Kidney (tissue), 14 donors: ENCODE results near the gene WWP2. TPM values are rescaled to one million over a fixed set of nuclear protein-coding genes. Genes with fewer than 3 reads are reported as not detected.

Source experiments
- DNase-seq, 5 donors: peaks; one replicate each; pipeline ENCODE4 v3.0.0-alpha.2; 2013 to 2020
- FAIRE-seq: peaks from 2 replicates; lab custom pipeline; 2012; peaks lifted over from hg19 to GRCh38; lab: Jason Lieb, UNC
- H3K27ac ChIP-seq, 2 donors: one replicate each; pipeline ENCODE4 v1.7.0; 2013; ENCODE audit warnings: low read depth in 2 of 2, low read length in 2 of 2, inconsistent platforms in 1 of 2
- H3K27me3 ChIP-seq: one replicate; pipeline ENCODE4 v1.7.1; 2013; ENCODE audit warnings: low read length, inconsistent platforms; ENCODE audit not compliant: control insufficient read depth, insufficient read depth
- H3K36me3 ChIP-seq, 3 donors: one replicate each; pipeline versions ENCODE4 v1.7.0 to v1.7.1; 2013; ENCODE audit warnings: low read length in 3 of 3, control low read depth in 1 of 3, inconsistent platforms in 1 of 3; ENCODE audit not compliant: insufficient read depth in 3 of 3, control insufficient read depth in 2 of 3
- H3K4me1 ChIP-seq, 3 donors: one replicate each; pipeline versions ENCODE4 v1.7.0 to v1.7.1; 2013; ENCODE audit warnings: low read length in 3 of 3, inconsistent platforms in 1 of 3, low read depth in 1 of 3; ENCODE audit not compliant: control insufficient read depth in 2 of 3, insufficient read depth in 2 of 3
- H3K4me3 ChIP-seq, 3 donors: one replicate each; pipeline versions ENCODE4 v1.7.0 to v1.8.1; 2013; ENCODE audit warnings: low read length in 3 of 3, control low read depth in 1 of 3, inconsistent platforms in 1 of 3
- H3K9ac ChIP-seq, 3 donors: one replicate each; pipeline versions ENCODE4 v1.7.0 to v1.7.1; 2013; ENCODE audit warnings: low read length in 3 of 3, control low read depth in 1 of 3, inconsistent platforms in 1 of 3
- H3K9me3 ChIP-seq, 3 donors: one replicate each; pipeline versions ENCODE4 v1.7.0 to v1.7.1; 2013; ENCODE audit warnings: low read length in 3 of 3, control low read depth in 1 of 3, inconsistent platforms in 1 of 3; ENCODE audit not compliant: control insufficient read depth in 2 of 3, insufficient read depth in 1 of 3
- intact Hi-C: fragments of 100-400 bp; cut with DNase I; formaldehyde crosslinking; loops from one replicate; pipeline ENCODE4 v1.11.1; 2022
- polyA plus RNA-seq: library from polyadenylated mRNA; stranded (reverse); fragments of 350-450 nt; fragmentation: Illumina TruSeq; extraction: RNeasy Lipid Tissue Mini Kit (QIAGEN cat#74804); gene quantifications from one replicate; pipeline ENCODE4 v1.2.3, GENCODE V29; 2014; ENCODE audit warnings: low read depth, low replicate concordance; ENCODE audit not compliant: insufficient read depth
- total RNA-seq: library from RNA; stranded (reverse); fragmentation: NEBNext Ultra II Directional; extraction: Animal tissue kit (Norgen Biotek cat#: 25700); gene quantifications from one replicate; pipeline ENCODE4 v1.2.1, GENCODE V29; 2021
- TF ChIP-seq, protein P1 (sequence below): IDR thresholded peaks from 3 replicates; pipeline ENCODE4 v1.5.1; 2012; ENCODE audit warnings: mild to moderate bottlenecking, moderate library complexity, borderline replicate concordance; ENCODE audit not compliant: insufficient read depth; ENCODE audit errors: extremely low read depth
- donor health status: control.
- donor health status: control.
- donor health status: control.
- donor health status: control.
- donor health status: control.
- donor health status: DM: yes; HTN: yes; CAD: no.
- donor health status: Normal renal cell carcinoma (clear cell type).

The WWP2 gene
- total and polyA plus RNA-seq, 2 donors from 2014 or later, result 30.0 to 128 TPM

DNA sequence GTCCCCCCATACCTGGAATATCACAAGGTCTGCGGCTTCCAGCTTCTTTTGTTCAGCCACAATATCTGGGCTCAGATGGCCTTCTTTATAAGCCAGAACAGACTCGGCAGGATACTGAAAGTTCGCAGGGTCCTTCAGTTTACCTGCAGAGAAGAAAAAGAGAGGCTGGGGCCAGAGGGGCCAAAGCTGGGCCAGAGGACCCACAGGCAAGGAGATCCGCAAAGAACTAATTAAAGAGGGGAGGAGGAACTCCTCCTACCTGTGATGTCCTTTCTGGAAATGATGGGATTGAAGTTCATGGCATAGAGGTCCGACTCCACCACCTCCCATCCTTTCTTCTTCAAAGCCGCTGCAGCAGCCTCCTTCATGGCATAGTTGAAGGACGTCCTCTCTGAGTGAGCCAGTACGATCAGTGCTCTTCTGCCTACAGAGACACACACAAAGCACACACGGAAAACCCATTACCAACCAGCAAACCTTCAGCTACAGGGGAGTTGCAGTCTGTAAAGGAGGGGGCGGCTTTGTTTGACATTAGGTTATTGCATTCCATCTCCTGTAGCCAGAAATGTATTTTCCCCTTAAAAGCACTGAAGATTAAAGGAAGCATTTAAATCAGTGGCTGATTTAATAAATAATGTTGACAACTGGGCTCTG is 43.9 kb upstream of the WWP2 start:
- no peak overlapping the region for H3K4me3 ChIP-seq
- DNase-seq (no peak), FAIRE-seq (no peak)
- no peaks in the 10 kb centered on the region for H3K4me1 ChIP-seq
- no peaks in the 10 kb centered on the region for H3K9me3 ChIP-seq
- intact Hi-C loops, result no loop called here
- H3K36me3 ChIP-seq, result peaks cover 0 to 11% (median 0%) of the 10 kb centered on the region in 3 donors
- H3K9ac ChIP-seq, result no peak overlapping the region
- no peaks in the 10 kb centered on the region for H3K27me3 ChIP-seq
- H3K27ac ChIP-seq, result no peak overlapping the region
- TF ChIP-seq, protein P1, sequence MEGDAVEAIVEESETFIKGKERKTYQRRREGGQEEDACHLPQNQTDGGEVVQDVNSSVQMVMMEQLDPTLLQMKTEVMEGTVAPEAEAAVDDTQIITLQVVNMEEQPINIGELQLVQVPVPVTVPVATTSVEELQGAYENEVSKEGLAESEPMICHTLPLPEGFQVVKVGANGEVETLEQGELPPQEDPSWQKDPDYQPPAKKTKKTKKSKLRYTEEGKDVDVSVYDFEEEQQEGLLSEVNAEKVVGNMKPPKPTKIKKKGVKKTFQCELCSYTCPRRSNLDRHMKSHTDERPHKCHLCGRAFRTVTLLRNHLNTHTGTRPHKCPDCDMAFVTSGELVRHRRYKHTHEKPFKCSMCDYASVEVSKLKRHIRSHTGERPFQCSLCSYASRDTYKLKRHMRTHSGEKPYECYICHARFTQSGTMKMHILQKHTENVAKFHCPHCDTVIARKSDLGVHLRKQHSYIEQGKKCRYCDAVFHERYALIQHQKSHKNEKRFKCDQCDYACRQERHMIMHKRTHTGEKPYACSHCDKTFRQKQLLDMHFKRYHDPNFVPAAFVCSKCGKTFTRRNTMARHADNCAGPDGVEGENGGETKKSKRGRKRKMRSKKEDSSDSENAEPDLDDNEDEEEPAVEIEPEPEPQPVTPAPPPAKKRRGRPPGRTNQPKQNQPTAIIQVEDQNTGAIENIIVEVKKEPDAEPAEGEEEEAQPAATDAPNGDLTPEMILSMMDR, result no peak

DNA sequence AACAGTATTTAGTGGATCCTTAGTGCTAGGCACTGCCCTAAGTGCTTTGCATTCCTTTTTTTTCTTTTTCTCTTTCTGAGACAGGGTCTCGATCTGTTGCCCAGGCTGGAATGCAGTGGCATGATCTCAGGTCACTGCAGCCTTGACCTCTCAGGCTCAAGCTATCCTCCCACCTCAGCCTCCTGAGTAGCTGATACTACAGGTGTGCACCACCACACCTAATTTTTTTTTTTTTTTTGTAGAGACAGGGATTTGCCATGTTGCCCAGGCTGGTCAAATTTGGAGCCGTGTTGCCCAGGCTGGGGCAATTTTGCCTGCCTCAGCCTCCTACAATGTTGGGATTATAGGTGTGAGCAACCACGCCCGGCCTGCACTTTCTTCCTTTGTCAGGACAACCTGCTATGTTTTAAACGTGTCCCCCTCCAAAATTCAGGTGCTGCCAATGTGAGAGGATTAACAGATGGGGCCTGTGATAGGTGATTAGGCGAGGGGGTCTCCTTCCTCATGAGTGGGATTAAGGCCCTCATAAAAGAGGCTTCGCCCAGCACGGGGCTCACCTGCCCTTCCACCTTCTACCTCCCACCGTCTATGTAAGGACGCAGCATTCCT is 41.2 kb upstream of the WWP2 start:
- H3K9me3 ChIP-seq, result no peaks in the 10 kb centered on the region
- H3K36me3 ChIP-seq, result peaks cover 0 to 5% (median 0%) of the 10 kb centered on the region in 3 donors
- intact Hi-C loops, result no loop called here
- H3K27me3 ChIP-seq, result no peaks in the 10 kb centered on the region
- H3K9ac ChIP-seq, result no peak overlapping the region
- DNase-seq (no peak), FAIRE-seq (no peak)
- peaks cover 0 to 8% (median 3%) of the 10 kb centered on the region in 3 donors for H3K4me1 ChIP-seq
- H3K27ac ChIP-seq, result no peak overlapping the region
- TF ChIP-seq, protein P1, result no peak
- H3K4me3 ChIP-seq, result no peak overlapping the region

DNA sequence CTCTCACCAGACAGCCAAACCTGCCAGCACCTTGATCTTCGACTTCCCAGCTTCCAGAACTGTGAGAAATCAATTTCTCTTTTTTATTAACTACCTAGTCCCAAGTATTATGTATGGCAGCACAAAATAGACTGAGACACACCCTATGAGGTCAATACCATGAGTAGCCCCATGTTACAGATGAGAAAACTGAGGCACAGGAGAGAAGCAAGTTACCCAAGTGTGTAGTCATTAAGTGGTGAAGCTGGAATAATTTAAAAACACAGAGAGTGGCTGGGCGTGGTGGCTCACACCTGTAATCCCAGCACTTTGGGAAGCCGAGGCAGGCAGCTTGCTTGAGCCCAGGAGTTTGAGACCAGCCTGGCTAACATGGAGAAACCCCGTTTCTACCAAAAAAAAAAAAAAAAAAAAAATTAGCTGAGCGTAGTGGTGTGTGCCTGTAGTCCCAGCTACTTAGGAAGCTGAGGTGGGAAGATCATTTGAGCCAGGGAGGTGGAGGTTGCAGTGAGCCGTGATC is 40.6 kb upstream of the WWP2 start:
- H3K27ac ChIP-seq, result no peak overlapping the region
- intact Hi-C loops, result no loop called here
- H3K36me3 ChIP-seq, result peaks cover 0 to 5% (median 0%) of the 10 kb centered on the region in 3 donors
- FAIRE-seq, result no peak
- TF ChIP-seq, protein P1, result no peak
- H3K9me3 ChIP-seq, result no peaks in the 10 kb centered on the region
- no peaks in the 10 kb centered on the region for H3K27me3 ChIP-seq
- no peak overlapping the region for H3K4me3 ChIP-seq
- H3K9ac ChIP-seq, result no peak overlapping the region
- peaks cover 0 to 11% (median 5%) of the 10 kb centered on the region in 3 donors for H3K4me1 ChIP-seq
- DNase-seq, result no peak
